A673 (cell line): ENCODE measurements around the gene RNU5D-1. TPM values are rescaled to one million over a fixed set of nuclear protein-coding genes. Genes with fewer than 3 reads are reported as not detected.

ENCODE experiments used
- BruUV-seq: library from RNA; stranded (reverse); fragments of 400-500 nt; replicated peaks from 2 replicates; lab custom pipeline; 2021; lab: Mats Ljungman, UMichigan
- CTCF ChIA-PET: fragments of 300-600 bp; sonication (Branson Sonifier 250); formaldehyde crosslinking; loops from one replicate; lab custom pipeline; 2022; ENCODE audit warnings: antibody characterized with exemption; lab: Charles Lee
- POLR2A ChIA-PET: fragments of 300-600 bp; sonication (Branson Sonifier 250); formaldehyde crosslinking; loops from one replicate; lab custom pipeline; 2022; ENCODE audit warnings: antibody characterized with exemption; ENCODE audit not compliant: low non-redundant PET; lab: Charles Lee
- DNase-seq: peaks from one replicate; pipeline ENCODE4 v3.0.0-alpha.2; 2015; ENCODE audit warnings: low spot score
- H3K27ac ChIP-seq: fragments of 200-600 bp; sonication (generic); 2 replicates; pipeline ENCODE4 v1.5.1; 2016; ENCODE audit warnings: mixed run types, low read depth, mild to moderate bottlenecking, mixed read lengths, antibody characterized with exemption, low read length; ENCODE audit not compliant: poor library complexity, severe bottlenecking
- H3K27me3 ChIP-seq: fragments of 200-600 bp; sonication (generic); replicated peaks from 2 replicates; pipeline ENCODE4 v1.6.1; 2017; ENCODE audit warnings: mixed run types, low read depth, mild to moderate bottlenecking, mixed read lengths, antibody characterized with exemption, low read length; ENCODE audit not compliant: insufficient read depth, poor library complexity
- H3K36me3 ChIP-seq: fragments of 200-600 bp; sonication (generic); 2 replicates; pipeline ENCODE4 v1.6.1; 2016; ENCODE audit warnings: mixed run types, mild to moderate bottlenecking, mixed read lengths, antibody characterized with exemption, low read length; ENCODE audit not compliant: insufficient read depth, poor library complexity, severe bottlenecking
- H3K4me1 ChIP-seq: fragments of 200-600 bp; sonication (generic); 2 replicates; pipeline ENCODE4 v1.6.1; 2017; ENCODE audit warnings: mixed run types, mild to moderate bottlenecking, mixed read lengths, antibody characterized with exemption, low read length; ENCODE audit not compliant: insufficient read depth, poor library complexity, severe bottlenecking
- H3K4me3 ChIP-seq: fragments of 200-600 bp; sonication (generic); 2 replicates; pipeline ENCODE4 v1.5.1; 2016; ENCODE audit warnings: low read depth, mixed run types, mild to moderate bottlenecking, mixed read lengths, low read length; ENCODE audit not compliant: poor library complexity, severe bottlenecking
- H3K9me3 ChIP-seq: fragments of 200-600 bp; sonication (generic); 2 replicates; pipeline ENCODE4 v1.6.1; 2016; ENCODE audit warnings: mixed run types, low read depth, mild to moderate bottlenecking, mixed read lengths, antibody characterized with exemption, low read length; ENCODE audit not compliant: poor library complexity, severe bottlenecking
- CTCF ChIP-seq: fragments of 300-800, 200-600 bp; sonication (generic); conservative IDR thresholded peaks from 2 replicates; pipeline ENCODE4 v1.5.1; 2017; ENCODE audit warnings: low read depth, mild to moderate bottlenecking, antibody characterized with exemption, low read length, moderate library complexity, mixed read lengths
- EZH2 ChIP-seq: fragments of 200-600 bp; sonication (generic); IDR thresholded peaks from 2 replicates; pipeline ENCODE4 v1.6.1; 2017; ENCODE audit warnings: borderline replicate concordance, low read depth, mild to moderate bottlenecking, mixed read lengths, antibody characterized with exemption, low read length; ENCODE audit not compliant: poor library complexity, severe bottlenecking
- intact Hi-C: fragments of 100-400 bp; cut with micrococcal nuclease; formaldehyde crosslinking; loops from one replicate; pipeline ENCODE4 v1.10.0; 2022; ENCODE audit not compliant: unreplicated experiment
- total RNA-seq: library from RNA; stranded (reverse); gene quantifications from 2 replicates; pipeline ENCODE4 v1.2.3, GENCODE V29; 2021

The RNU5D-1 gene
- total RNA-seq, 1 experiment from 2014 or later, result not detected

GRCh38 chr1:44693159-44693558, 37.8 kb downstream of the RNU5D-1 start:
- intact Hi-C loops, result no loop called here
- DNase-seq, result no peak

GRCh38 chr1:44689447-44689765, 41.6 kb downstream of the RNU5D-1 start:
- Histone ChIP-seq H3K9me3 (no peaks in the 10 kb centered on the region), H3K36me3 (no peaks in the 10 kb centered on the region), H3K4me1 (peaks cover 4% of the 10 kb centered on the region), H3K27ac (no peak overlapping the region), H3K4me3 (no peak overlapping the region), H3K27me3 (no peaks in the 10 kb centered on the region)
- BruUV-seq, result no TSS peak
- intact Hi-C loops, result no loop called here
- DNase-seq, result peak; percentile 35
- POLR2A ChIA-PET, result no interaction called here
- CTCF ChIA-PET, result no interaction called here
- TF ChIP-seq CTCF, result no peak
- TF ChIP-seq EZH2, result no peak

More at GRCh38 chr1:44693159-44693558, 37.8 kb downstream of the RNU5D-1 start:
- ChIA-PET POLR2A (no interaction called here), CTCF (no interaction called here)
- H3K36me3 ChIP-seq, result no peaks in the 10 kb centered on the region
- no peak overlapping the region for H3K4me3 ChIP-seq
- no peak overlapping the region for H3K27ac ChIP-seq
- H3K4me1 ChIP-seq, result peaks cover 4% of the 10 kb centered on the region
- H3K27me3 ChIP-seq, result no peaks in the 10 kb centered on the region
- no peak for TF ChIP-seq CTCF
- no peak for TF ChIP-seq EZH2
- H3K9me3 ChIP-seq, result no peaks in the 10 kb centered on the region
- no TSS peak for BruUV-seq

DNA sequence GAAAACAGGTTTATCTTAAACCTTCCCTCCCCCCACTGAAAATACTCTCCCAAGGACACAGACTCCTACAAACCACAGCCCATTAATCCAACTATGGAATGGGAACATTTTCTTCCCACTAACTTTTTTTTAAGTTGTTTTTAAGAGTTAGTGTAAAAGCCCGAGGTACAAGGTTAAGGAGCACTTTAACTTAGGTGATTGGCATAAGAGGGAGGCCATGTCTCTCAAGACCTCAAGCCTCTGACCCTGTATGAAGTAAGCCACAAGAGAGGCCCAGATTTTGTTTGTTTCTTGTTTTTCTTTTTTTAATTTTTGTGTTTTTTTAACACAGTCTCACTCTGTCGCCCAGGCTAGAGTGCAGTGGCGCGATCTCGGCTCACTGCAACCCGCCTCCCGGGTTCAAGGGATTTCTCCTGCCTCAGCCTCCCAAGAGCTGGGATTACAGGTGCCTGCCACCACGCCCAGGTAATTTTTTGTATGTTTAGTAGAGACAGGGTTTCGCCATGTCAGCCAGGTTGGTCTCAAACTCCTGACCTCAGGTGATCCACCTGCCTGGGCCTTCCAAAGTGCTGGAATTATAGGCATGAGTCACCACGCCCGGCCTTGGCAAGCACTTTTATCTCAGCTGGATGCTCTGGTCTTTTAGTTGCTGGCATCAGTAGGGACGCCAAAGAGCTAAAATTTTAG, 42.1 kb downstream of the RNU5D-1 start:
- ChIA-PET CTCF (no interaction called here), POLR2A (no interaction called here)
- H3K36me3 ChIP-seq, result no peaks in the 10 kb centered on the region
- H3K9me3 ChIP-seq, result no peaks in the 10 kb centered on the region
- peaks cover 4% of the 10 kb centered on the region for H3K4me1 ChIP-seq
- no peaks in the 10 kb centered on the region for H3K27me3 ChIP-seq
- H3K4me3 ChIP-seq, result no peak overlapping the region
- intact Hi-C loops, result no loop called here
- DNase-seq, result no peak
- no peak for TF ChIP-seq EZH2
- H3K27ac ChIP-seq, result no peak overlapping the region
- no TSS peak for BruUV-seq

DNA sequence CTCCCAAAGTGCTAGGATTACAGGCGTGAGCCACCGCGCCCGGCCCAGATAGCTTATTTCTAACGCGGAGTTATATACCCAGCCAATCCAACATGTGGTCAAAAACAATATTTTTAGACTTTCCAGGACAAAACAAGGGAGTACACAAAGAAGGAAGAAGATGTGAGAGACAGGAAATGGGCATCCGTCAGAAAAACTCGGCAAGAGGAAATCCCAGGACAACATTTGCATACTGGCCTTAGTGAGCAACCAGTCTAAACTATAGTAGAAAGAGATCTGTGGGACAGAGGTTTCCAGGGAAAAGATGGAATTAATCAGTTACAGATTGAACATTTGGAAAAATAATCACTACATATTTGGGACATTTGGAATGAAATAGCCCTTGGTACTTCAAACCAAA, 45.1 kb downstream of the RNU5D-1 start:
- intact Hi-C loops, result no loop called here
- Histone ChIP-seq H3K4me1 (peaks cover 4% of the 10 kb centered on the region), H3K36me3 (no peaks in the 10 kb centered on the region), H3K4me3 (no peak overlapping the region), H3K27ac (no peak overlapping the region), H3K27me3 (no peaks in the 10 kb centered on the region), H3K9me3 (no peaks in the 10 kb centered on the region)
- DNase-seq, result no peak
- TF ChIP-seq CTCF, result no peak
- no peak for TF ChIP-seq EZH2
- POLR2A ChIA-PET, result no interaction called here
- CTCF ChIA-PET, result no interaction called here
- BruUV-seq, result no TSS peak
